Upper lobe of left lung (tissue), 6 donors: Measurements from ENCODE around the gene ZNF391. TPM values are rescaled to one million over a fixed set of nuclear protein-coding genes. Genes with fewer than 3 reads are reported as not detected.
"Not testable (repeated sequence)": the region's sequence is repeated elsewhere in the genome, so short reads cannot be mapped to it uniquely, and the experiment has no call there.

ENCODE experiments used
- ATAC-seq, 2 donors: fragments of 200-7000 bp; cut with Tn5 transposase; one replicate each; pipeline ENCODE4 v1.9.1; 2022; ENCODE audit warnings: mild to moderate bottlenecking in 2 of 2, moderate library complexity in 2 of 2; ENCODE audit not compliant: low FRiP score in 2 of 2
- DNase-seq, 2 donors: peaks; one replicate each; pipeline ENCODE4 v3.0.0-alpha.2; 2019 to 2020
- H3K27ac ChIP-seq, 4 donors: fragments of 200-600 bp; sonication (generic); one replicate each; pipeline ENCODE4 v1.5.1; 2016 to 2019
- H3K27me3 ChIP-seq, 4 donors: fragments of 200-600 bp; sonication (generic); one replicate each; pipeline ENCODE4 v1.5.1; 2017 to 2019
- H3K36me3 ChIP-seq, 4 donors: fragments of 200-600 bp; sonication (generic); one replicate each; pipeline ENCODE4 v1.5.1; 2016 to 2019
- H3K4me1 ChIP-seq, 4 donors: fragments of 200-600 bp; sonication (generic); one replicate each; pipeline ENCODE4 v1.5.1; 2018 to 2019
- H3K4me3 ChIP-seq, 4 donors: fragments of 200-600 bp; sonication (generic); one replicate each; pipeline ENCODE4 v1.5.1; 2017 to 2019; ENCODE audit warnings: mild to moderate bottlenecking in 2 of 4, moderate library complexity in 1 of 4
- H3K9me3 ChIP-seq, 4 donors: fragments of 200-600 bp; sonication (generic); one replicate each; pipeline ENCODE4 v1.5.1; 2018 to 2019
- CTCF ChIP-seq, 6 experiments: fragments of 450-650 bp in 4 of 6; fragments of 200-600 bp in 2 of 6; sonication (generic) in 2 of 6; IDR thresholded peaks; one replicate each; pipeline ENCODE4 v1.5.1; 2016 to 2019; ENCODE audit warnings: antibody characterized with exemption in 6 of 6
- EP300 ChIP-seq, 4 donors: sonication (generic); formaldehyde crosslinking; IDR thresholded peaks; one replicate each; pipeline ENCODE4 v1.5.1; 2017; ENCODE audit warnings: antibody characterized with exemption in 4 of 4, control low read depth in 2 of 4
- POLR2A ChIP-seq, 4 donors: fragments of 450-650 bp; IDR thresholded peaks; one replicate each; pipeline ENCODE4 v1.5.1; 2016 to 2017; ENCODE audit warnings: antibody characterized with exemption in 4 of 4, mild to moderate bottlenecking in 2 of 4
- POLR2AphosphoS5 ChIP-seq, 2 donors: sonication (generic); formaldehyde crosslinking; IDR thresholded peaks; one replicate each; pipeline ENCODE4 v1.5.1; 2017; ENCODE audit warnings: antibody characterized with exemption in 2 of 2
- WGBS, 2 donors: methylation state at CpG; one replicate each; pipeline ENCODE4 v1.1.5; 2017 to 2018; 5-methylcytosine and 5-hydroxymethylcytosine counted together
- total RNA-seq, 6 donors: library from RNA; depleted of rRNA in 4 of 6; stranded (reverse); fragments of >200 nt in 4 of 6; gene quantifications; one replicate each; pipeline versions ENCODE4 v1.1.0 to v1.2.1, GENCODE V29; 2016 to 2021
- donor health status: DM: no; HTN: no; CAD: no; lungs with moderate emphysema.
- donor health status: DM: no; HTN: yes; CAD: no; lungs with severe emphysema.

Gene ZNF391
- total RNA-seq, 6 donors from 2014 or later: 0.91 to 5.8 (median 2.4) TPM

GRCh38 chr6:27414996-27415395 is 26.4 kb downstream of the ZNF391 start:
- 93 to 94% methylated on average over 1 of the region's 1 CpG for WGBS, 2 donors
- Histone ChIP-seq H3K27ac (no peak overlapping the region), H3K36me3 (no peaks in the 10 kb centered on the region), H3K27me3 (no peaks in the 10 kb centered on the region), H3K4me3 (no peak overlapping the region), H3K4me1 (no peaks in the 10 kb centered on the region), H3K9me3 (peaks cover 0 to 6% (median 0%) of the 10 kb centered on the region in 4 donors)
- no peak for TF ChIP-seq CTCF (IDR thresholded peaks at IDR 0.05)
- no peak for TF ChIP-seq POLR2A (IDR thresholded peaks at IDR 0.05)
- TF ChIP-seq EP300 (IDR thresholded peaks at IDR 0.05): no peak
- no peak for TF ChIP-seq POLR2AphosphoS5 (IDR thresholded peaks at IDR 0.05)
- no peak for DNase-seq
- no peak for ATAC-seq

GRCh38 chr6:27415898-27416297 is 27.3 kb downstream of the ZNF391 start:
- no peak for ATAC-seq
- Histone ChIP-seq H3K9me3 (peaks cover 0 to 6% (median 0%) of the 10 kb centered on the region in 4 donors), H3K27ac (no peak overlapping the region), H3K4me3 (no peak overlapping the region), H3K36me3 (no peaks in the 10 kb centered on the region), H3K4me1 (no peaks in the 10 kb centered on the region), H3K27me3 (no peaks in the 10 kb centered on the region)
- TF ChIP-seq POLR2AphosphoS5 (IDR thresholded peaks at IDR 0.05): no peak
- DNase-seq: no peak
- WGBS, 2 donors: 91 to 92% methylated on average over 2 of the region's 2 CpGs

- H3K9me3 ChIP-seq: peaks cover 0 to 6% (median 0%) of the 10 kb centered on the region in 4 donors
- no peak overlapping the region for H3K27ac ChIP-seq
- H3K4me1 ChIP-seq: no peaks in the 10 kb centered on the region
- no peaks in the 10 kb centered on the region for H3K36me3 ChIP-seq
- TF ChIP-seq CTCF (IDR thresholded peaks at IDR 0.05) (no peak), POLR2A (IDR thresholded peaks at IDR 0.05) (no peak), EP300 (IDR thresholded peaks at IDR 0.05) (no peak), POLR2AphosphoS5 (IDR thresholded peaks at IDR 0.05) (no peak)
- no peak for DNase-seq
- no peaks in the 10 kb centered on the region for H3K27me3 ChIP-seq
- H3K4me3 ChIP-seq: no peak overlapping the region
- ATAC-seq: no peak
These were observed 30.8 kb downstream of the ZNF391 start for GRCh38 chr6:27419363-27419762.

- peaks cover 0 to 5% (median 0%) of the 10 kb centered on the region in 4 donors for H3K9me3 ChIP-seq
- TF ChIP-seq POLR2A (IDR thresholded peaks at IDR 0.05) (no peak), CTCF (IDR thresholded peaks at IDR 0.05) (no peak), EP300 (IDR thresholded peaks at IDR 0.05) (no peak), POLR2AphosphoS5 (IDR thresholded peaks at IDR 0.05) (no peak)
- H3K4me3 ChIP-seq: no peak overlapping the region
- no peaks in the 10 kb centered on the region for H3K4me1 ChIP-seq
- no peaks in the 10 kb centered on the region for H3K27me3 ChIP-seq
- no peak overlapping the region for H3K27ac ChIP-seq
- no peaks in the 10 kb centered on the region for H3K36me3 ChIP-seq
- ATAC-seq (peak in 1 of 2 donors; percentile 55), DNase-seq (no peak)
- WGBS, 2 donors: 60 to 70% methylated on average over 28 to 32 of the region's 32 CpGs
These were observed 34.2 kb downstream of the ZNF391 start for GRCh38 chr6:27422651-27423332.

- not testable (repeated sequence) for ATAC-seq
These were observed 36.3 kb downstream of the ZNF391 start for GRCh38 chr6:27424851-27425250.

GRCh38 chr6:27426045-27426620 is 37.6 kb downstream of the ZNF391 start:
- H3K9me3 ChIP-seq: peaks cover 0 to 5% (median 0%) of the 10 kb centered on the region in 4 donors
- no peaks in the 10 kb centered on the region for H3K36me3 ChIP-seq
- ATAC-seq: no peak
- no peak for DNase-seq
- H3K27ac ChIP-seq: no peak overlapping the region
- no peak overlapping the region for H3K4me3 ChIP-seq
- no peaks in the 10 kb centered on the region for H3K27me3 ChIP-seq
- H3K4me1 ChIP-seq: no peaks in the 10 kb centered on the region
- 70 to 71% methylated on average over 4 of the region's 4 CpGs for WGBS, 2 donors
- TF ChIP-seq CTCF (IDR thresholded peaks at IDR 0.05) (no peak), EP300 (IDR thresholded peaks at IDR 0.05) (no peak), POLR2AphosphoS5 (IDR thresholded peaks at IDR 0.05) (no peak), POLR2A (IDR thresholded peaks at IDR 0.05) (no peak)

More at GRCh38 chr6:27424851-27425250, 36.3 kb downstream of the ZNF391 start:
- WGBS, 2 donors: 80 to 94% methylated on average over 13 to 18 of the region's 36 CpGs
- H3K9me3 ChIP-seq, H3K27ac ChIP-seq, H3K27me3 ChIP-seq, H3K36me3 ChIP-seq, H3K4me1 ChIP-seq, H3K4me3 ChIP-seq: not testable (repeated sequence)
- peak in 1 of 2 donors; percentile 73 for DNase-seq
